Measurements from ENCODE around the gene GAB1. TPM values are rescaled to one million over a fixed set of nuclear protein-coding genes. Genes with fewer than 3 reads are reported as not detected.
A peak's percentile ranks its signal among the peaks of the same experiment; 100 is the strongest.

Gene GAB1
- total RNA-seq, 1 donor from 2014 or later = 19.6 TPM

GRCh38 chr4:143357161-143357845, 20.6 kb downstream of the GAB1 start:
- no peak for DNase-seq (ENCODE audit: extremely low read depth, low read depth, low spot score)

GRCh38 chr4:143358419-143358818, 21.7 kb downstream of the GAB1 start:
- DNase-seq (ENCODE audit: extremely low read depth, low read depth, low spot score) = no peak

GRCh38 chr4:143358923-143359643, 22.4 kb downstream of the GAB1 start:
- no peak for DNase-seq (ENCODE audit: extremely low read depth, low read depth, low spot score)

GRCh38 chr4:143359644-143360193, 23.0 kb downstream of the GAB1 start:
- no peak for DNase-seq (ENCODE audit: extremely low read depth, low read depth, low spot score)

- DNase-seq (ENCODE audit: extremely low read depth, low read depth, low spot score) = no peak
Measured at GRCh38 chr4:143360838-143361625, 24.4 kb downstream of the GAB1 start.

- no peak for DNase-seq (ENCODE audit: extremely low read depth, low read depth, low spot score)
Measured at GRCh38 chr4:143362349-143363046, 25.8 kb downstream of the GAB1 start.

GRCh38 chr4:143363332-143363731, 26.7 kb downstream of the GAB1 start:
- no peak for DNase-seq (ENCODE audit: extremely low read depth, low read depth, low spot score)

GRCh38 chr4:143364063-143364462, 27.4 kb downstream of the GAB1 start:
- DNase-seq (ENCODE audit: extremely low read depth, low read depth, low spot score) = no peak

- no peak for DNase-seq (ENCODE audit: extremely low read depth, low read depth, low spot score)
Measured at GRCh38 chr4:143367863-143368262, 31.2 kb downstream of the GAB1 start.

GRCh38 chr4:143369552-143369951, 32.9 kb downstream of the GAB1 start:
- no peak for DNase-seq (ENCODE audit: extremely low read depth, low read depth, low spot score)

DNA sequence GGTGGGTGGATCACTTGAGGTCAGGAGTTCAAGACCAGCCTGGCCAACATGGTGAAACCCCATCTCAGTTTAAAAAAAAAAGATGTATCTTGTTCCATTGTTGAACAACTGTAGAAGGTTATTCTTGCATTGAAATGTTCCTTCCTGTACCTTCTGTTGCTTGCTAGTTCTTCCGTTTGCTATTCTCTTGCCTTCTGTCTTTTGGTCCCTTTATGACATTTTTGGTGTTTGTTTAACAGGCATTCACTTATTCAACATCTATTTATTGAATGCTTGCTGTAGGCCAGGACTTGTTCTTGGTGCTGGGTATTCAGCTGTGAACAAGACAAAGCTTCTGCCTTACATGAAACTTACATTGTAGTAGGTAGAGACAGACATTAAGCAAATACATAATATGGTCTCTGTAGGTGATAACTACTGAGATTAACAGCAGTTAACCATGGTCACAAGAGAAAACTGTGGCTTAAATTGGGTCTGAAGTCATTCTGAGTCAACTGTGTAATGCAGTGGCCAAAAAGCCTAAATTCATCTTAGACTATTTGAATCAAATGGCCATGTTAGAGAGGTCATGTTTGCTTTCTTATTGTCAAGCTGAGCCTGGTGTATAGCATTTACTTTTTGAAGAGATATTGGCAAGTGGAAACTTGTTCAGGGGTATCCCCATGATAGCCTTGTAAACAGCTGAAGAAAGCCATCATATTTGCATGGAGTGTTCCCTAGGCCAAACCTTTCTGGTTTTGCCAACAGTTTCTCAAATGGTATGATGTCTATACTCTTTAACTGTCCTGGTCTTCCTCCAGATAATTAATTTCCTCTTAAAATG, 35.6 kb downstream of the GAB1 start:
- DNase-seq (ENCODE audit: extremely low read depth, low read depth, low spot score) = no peak

DNA sequence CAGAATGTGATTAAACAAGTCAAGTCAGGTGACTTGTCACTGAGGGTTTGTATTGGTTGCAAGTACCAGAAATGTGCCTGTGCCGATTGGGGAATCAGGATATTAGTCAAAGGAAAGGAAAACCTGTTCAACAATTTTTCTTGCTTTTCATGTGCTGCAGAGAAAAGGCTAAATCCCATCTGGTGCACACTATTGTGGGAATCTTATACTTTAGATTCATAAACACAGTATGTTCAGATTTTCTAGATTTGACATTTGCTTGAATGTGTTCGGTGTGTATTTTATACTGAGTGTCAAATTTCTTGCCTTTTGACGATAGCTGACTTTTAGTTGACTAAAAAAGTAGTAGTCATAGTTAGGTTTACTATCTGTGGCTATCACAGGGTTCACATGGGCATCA, 37.6 kb downstream of the GAB1 start:
- no peak for DNase-seq (ENCODE audit: extremely low read depth, low read depth, low spot score)

GRCh38 chr4:143374771-143375170, 38.1 kb downstream of the GAB1 start:
- no peak for DNase-seq (ENCODE audit: extremely low read depth, low read depth, low spot score)

GRCh38 chr4:143375326-143376073, 38.8 kb downstream of the GAB1 start:
- no peak for DNase-seq (ENCODE audit: extremely low read depth, low read depth, low spot score)

DNA sequence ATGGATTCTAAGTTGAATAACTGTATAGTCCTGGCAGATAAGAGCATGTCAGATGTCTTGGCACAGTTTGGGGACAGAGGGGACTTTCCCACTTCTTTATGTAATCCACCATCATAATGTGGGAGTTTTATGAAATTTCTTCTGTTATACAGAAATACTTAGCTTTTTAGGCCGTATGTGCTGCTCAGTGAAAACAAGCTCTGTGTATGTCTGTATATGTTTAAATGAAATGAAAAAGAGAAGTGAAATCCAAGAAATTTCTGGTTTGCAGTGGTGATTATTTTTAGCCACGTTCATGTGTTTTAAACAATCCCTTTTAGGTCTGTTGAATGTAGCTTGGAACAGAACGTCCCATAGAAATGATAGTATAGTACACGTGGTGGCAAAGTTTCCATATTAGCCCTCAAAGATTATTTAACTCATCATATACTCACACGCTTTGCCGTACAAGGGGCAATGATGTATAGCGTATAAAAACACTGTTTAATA, 41.0 kb downstream of the GAB1 start:
- DNase-seq (ENCODE audit: extremely low read depth, low read depth, low spot score) = no peak

GRCh38 chr4:143380629-143381028, 44.0 kb downstream of the GAB1 start:
- DNase-seq (ENCODE audit: extremely low read depth, low read depth, low spot score) = no peak

DNA sequence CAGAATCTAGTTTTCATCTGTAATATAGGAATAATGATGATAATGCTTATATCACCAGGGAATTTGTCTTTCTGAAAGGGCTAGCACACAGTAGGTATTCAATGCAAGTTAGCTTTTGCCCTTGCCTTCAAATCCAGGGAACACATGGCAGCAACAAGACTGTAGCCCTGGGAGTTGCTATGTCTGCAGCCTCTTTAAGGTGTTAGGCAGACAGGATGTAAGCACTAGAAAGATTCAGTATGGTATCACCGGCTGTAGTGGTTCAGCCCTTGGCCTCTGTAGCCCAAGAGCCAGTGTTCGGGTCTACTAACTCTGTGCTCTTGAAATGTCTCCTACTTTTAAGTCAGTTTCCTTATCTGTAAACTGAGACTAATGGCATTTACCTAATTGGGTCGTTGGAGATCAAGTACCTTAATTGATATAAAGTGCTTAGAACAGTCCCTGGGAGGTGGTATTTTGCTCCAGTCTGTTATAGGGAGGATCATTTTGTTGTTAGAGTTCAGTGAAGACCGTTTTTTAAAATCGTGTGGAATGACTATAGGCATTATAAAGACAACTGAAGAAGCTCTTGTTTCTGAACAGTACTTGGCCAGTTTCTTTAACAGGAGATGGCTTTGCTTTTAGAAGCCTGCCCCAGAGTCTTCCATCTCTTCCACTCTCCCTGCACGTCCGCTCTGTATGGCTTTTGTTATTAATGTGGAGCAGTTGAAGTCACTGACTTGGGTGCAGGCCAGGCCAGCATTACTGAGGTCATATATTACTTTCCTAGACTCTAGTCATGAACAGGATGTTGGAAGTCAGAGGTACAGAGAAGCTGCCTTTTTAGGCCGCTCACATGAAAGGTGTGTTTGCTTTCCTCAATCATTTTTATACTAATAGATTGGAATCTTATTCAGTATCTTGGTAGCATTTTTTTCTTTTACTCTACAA, 44.8 kb downstream of the GAB1 start:
- peak; percentile 65 for DNase-seq (ENCODE audit: extremely low read depth, low read depth, low spot score)

DNA sequence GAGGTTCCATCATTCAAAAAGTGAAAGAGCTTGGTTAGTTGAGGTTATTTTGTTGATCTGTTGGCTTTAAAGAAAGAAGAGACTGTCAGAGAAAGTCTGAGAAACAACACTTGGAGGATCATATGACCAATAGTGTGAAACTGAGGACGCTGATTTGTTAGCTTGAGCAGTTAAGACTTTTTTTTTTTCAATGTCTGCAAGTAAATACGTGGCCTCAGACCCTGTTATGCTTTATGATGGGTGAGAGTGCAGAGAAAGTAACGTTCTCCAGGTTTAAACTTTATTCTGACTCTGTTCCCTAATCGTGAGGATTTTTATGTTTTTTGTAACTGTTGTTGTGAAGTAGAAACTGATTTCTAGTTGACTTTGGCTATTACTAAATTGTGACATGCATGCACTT, 45.9 kb downstream of the GAB1 start:
- no peak for DNase-seq (ENCODE audit: extremely low read depth, low read depth, low spot score)
